ENCODE data around the gene NAA40.
A peak's percentile ranks its signal among the peaks of the same experiment; 100 is the strongest.

NAA40 gene

DNA sequence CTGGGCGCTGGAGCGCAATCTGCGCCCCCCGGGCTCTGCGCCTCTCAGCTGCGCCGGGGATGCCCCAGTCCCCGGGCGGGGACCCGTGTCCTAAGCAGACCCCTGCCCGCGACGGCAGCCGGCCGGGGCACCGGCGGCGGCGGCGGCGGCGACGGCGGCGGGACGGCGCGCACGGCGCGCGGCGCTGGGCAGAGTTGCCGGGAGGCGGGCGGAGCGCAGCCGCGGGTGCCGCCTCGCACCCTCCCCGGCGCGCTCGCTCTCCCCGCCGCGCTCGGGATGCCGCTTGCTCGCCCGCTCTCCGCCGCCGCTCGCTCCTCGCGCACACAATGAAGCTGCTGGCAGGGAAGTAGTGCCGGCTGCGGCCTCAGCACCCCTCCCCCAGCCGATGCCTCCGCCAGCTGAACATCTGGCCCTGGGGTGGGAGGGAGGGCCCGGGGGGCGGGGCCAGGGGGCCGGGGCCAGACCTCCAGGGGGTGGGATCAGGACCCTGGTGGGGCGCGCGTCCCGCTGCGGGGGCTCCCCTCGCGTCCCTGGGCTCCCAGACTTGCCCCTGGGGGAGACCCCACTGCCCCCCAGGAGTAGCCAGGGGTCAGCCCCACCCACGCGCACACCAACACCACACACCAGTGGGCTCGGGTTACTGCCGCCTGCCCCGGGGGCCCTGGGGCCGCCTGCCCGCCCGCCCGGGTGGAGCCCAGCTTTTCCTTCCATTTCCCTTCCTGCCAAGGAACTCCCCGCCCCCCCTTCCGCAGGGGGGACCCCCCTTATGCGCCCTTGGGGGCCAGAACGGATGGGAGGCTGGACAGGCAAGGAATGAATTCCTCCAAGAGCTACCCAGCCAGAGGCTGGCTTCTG, 21.7 kb upstream of the NAA40 start, which contains the start of gene RCOR2:
RCOR2 (minus strand) TSS at position 328 of the 855 bp plus-strand sequence. CDS start 708 bp downstream, outside the sequence.
- Histone ChIP-seq H3K4me3 (ENCODE audit: low read length) (peak within 1 kb of the TSS; percentile 86), H3K27me3 (ENCODE audit: insufficient read depth, low read length) (no peaks in the 10 kb centered on the region), H3K9me3 (ENCODE audit: low read length) (peaks cover 1% of the 10 kb centered on the region), H2AFZ (ENCODE audit: low read depth, low read length) (no peak within 1 kb of the TSS), H3K36me3 (ENCODE audit: insufficient read depth, low read length) (peaks cover 27% of the 10 kb centered on the region), H3K4me1 (ENCODE audit: insufficient read depth, low read length) (peaks cover 52% of the 10 kb centered on the region)

DNA sequence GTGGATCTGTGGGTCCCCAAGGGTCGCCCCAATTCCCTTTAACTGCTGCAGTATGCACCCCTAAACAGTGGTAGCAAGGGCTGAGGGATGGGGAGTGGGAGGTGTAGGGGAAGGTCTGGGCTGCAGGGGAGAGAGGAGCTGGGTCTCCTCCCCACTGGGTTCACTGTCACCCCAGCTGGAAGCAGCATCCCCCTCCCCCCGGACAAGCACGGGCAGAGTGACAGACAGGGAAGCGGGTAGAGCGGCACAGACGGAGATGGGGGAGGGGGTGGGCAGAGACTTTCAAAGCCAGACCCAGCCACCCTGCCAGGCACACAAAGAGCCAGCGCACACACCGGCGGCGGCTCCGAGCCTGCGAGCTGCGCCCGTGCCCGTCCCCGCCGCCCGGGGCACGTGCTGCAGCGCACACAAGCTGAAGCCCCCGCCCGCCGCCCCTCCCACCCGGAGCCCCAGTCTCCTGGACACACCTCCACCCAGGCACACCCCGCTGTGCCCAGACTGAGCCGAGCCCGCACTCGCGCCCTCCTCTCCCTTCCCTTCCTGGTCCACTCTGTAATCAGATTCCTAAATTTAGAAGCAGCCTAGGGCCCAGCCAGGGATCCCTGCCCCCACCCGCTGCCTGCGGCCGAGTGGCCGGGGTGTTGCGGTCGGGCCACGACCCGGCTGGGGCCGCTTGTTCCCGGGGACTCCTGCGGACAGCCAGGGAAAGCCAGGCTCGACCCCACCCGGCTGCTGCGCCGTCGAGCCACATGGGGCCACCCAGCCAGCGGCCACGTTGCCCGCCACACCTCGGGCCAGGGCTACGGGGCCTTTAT, 20.9 kb upstream of the NAA40 start:
- H3K4me3 ChIP-seq (ENCODE audit: low read length): peak overlapping the region; percentile 86
- peaks cover 1% of the 10 kb centered on the region for H3K9me3 ChIP-seq (ENCODE audit: low read length)
- H2AFZ ChIP-seq (ENCODE audit: low read depth, low read length): no peak overlapping the region
- peaks cover 18% of the 10 kb centered on the region for H3K36me3 ChIP-seq (ENCODE audit: insufficient read depth, low read length)
- no peaks in the 10 kb centered on the region for H3K27me3 ChIP-seq (ENCODE audit: insufficient read depth, low read length)
- H3K4me1 ChIP-seq (ENCODE audit: insufficient read depth, low read length): peaks cover 46% of the 10 kb centered on the region

DNA sequence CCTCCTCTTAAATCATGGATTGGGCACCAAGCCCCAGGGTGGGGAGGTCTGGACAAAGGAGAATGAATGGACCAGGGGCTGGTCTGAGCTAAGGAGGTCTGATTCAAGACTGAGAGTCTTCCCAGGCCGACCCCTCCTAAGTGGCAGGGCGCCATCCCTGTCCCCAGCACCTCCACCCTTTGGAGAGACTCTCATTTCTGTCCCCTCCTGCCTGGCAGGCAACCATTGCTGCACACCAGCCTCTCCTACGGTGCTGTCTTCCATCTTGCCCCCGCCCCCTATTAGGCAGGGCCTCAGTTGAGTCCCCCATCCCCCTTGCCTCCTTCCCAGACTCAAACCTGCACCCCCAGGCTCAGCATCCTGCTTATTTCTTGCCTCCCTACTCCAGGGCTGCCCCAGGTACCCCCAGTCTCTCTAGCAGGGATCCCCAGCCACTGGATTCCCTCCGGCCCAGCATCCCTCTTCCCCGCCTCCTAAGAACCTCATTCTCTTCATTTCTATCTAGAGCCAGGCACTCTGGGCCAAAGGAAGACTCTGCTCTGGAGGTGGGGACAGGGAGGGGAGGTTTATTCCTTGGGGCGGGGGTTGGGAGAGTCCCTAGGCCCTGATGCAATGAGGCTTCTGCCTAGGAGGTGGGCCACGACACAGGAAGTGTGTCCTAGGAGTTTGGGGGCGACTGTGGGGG, 20.2 kb upstream of the NAA40 start:
- no peak overlapping the region for H2AFZ ChIP-seq (ENCODE audit: low read depth, low read length)
- peaks cover 46% of the 10 kb centered on the region for H3K4me1 ChIP-seq (ENCODE audit: insufficient read depth, low read length)
- H3K36me3 ChIP-seq (ENCODE audit: insufficient read depth, low read length): peaks cover 15% of the 10 kb centered on the region
- H3K4me3 ChIP-seq (ENCODE audit: low read length): peak overlapping the region; percentile 86
- H3K27me3 ChIP-seq (ENCODE audit: insufficient read depth, low read length): no peaks in the 10 kb centered on the region
- peaks cover 1% of the 10 kb centered on the region for H3K9me3 ChIP-seq (ENCODE audit: low read length)

- H3K4me3 ChIP-seq (ENCODE audit: low read length): peak overlapping the region; percentile 86
- peaks cover 42% of the 10 kb centered on the region for H3K4me1 ChIP-seq (ENCODE audit: insufficient read depth, low read length)
- peak overlapping the region; percentile 6 for H2AFZ ChIP-seq (ENCODE audit: low read depth, low read length)
- H3K9me3 ChIP-seq (ENCODE audit: low read length): peaks cover 1% of the 10 kb centered on the region
- H3K36me3 ChIP-seq (ENCODE audit: insufficient read depth, low read length): peaks cover 7% of the 10 kb centered on the region
- H3K27me3 ChIP-seq (ENCODE audit: insufficient read depth, low read length): no peaks in the 10 kb centered on the region
Measured at GRCh38 chr11:63919267-63920125, 19.3 kb upstream of the NAA40 start.

- Histone ChIP-seq H3K4me3 (ENCODE audit: low read length) (peak overlapping the region; percentile 86), H3K9me3 (ENCODE audit: low read length) (peaks cover 1% of the 10 kb centered on the region), H2AFZ (ENCODE audit: low read depth, low read length) (peak overlapping the region; percentile 6), H3K36me3 (ENCODE audit: insufficient read depth, low read length) (no peaks in the 10 kb centered on the region), H3K4me1 (ENCODE audit: insufficient read depth, low read length) (peaks cover 34% of the 10 kb centered on the region), H3K27me3 (ENCODE audit: insufficient read depth, low read length) (no peaks in the 10 kb centered on the region)
Measured at GRCh38 chr11:63920126-63920938, 18.5 kb upstream of the NAA40 start.

- no peak overlapping the region for H2AFZ ChIP-seq (ENCODE audit: low read depth, low read length)
- no peaks in the 10 kb centered on the region for H3K27me3 ChIP-seq (ENCODE audit: insufficient read depth, low read length)
- peaks cover 1% of the 10 kb centered on the region for H3K9me3 ChIP-seq (ENCODE audit: low read length)
- H3K36me3 ChIP-seq (ENCODE audit: insufficient read depth, low read length): no peaks in the 10 kb centered on the region
- peak overlapping the region; percentile 86 for H3K4me3 ChIP-seq (ENCODE audit: low read length)
- peaks cover 32% of the 10 kb centered on the region for H3K4me1 ChIP-seq (ENCODE audit: insufficient read depth, low read length)
Measured at GRCh38 chr11:63920939-63921417, 17.8 kb upstream of the NAA40 start.

DNA sequence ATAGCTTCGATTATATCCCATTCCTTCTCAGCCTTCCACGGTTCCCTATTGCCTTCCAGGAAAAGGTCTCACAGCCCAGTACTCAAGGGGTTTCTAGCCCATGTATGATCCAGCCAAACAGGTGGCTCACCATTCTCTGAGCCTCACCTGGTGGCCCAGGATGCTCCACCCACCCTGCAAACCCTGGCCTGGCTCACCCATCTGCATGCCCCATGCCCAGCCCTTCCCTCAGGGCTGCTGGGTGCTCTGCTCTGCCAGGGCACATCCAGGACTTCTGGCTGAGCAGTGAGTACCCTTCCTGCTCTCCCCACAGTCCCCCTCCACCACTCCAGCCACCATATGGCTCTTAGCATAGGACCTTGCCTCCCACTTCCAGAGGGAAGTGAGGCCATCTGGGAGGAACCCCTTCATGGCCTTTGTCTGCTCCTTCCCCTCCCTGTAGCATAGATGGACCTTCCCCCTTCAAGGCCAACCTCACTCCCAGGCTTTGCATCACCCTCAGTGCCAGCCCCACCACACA, 16.1 kb upstream of the NAA40 start:
- H3K36me3 ChIP-seq (ENCODE audit: insufficient read depth, low read length): no peaks in the 10 kb centered on the region
- no peaks in the 10 kb centered on the region for H3K27me3 ChIP-seq (ENCODE audit: insufficient read depth, low read length)
- H2AFZ ChIP-seq (ENCODE audit: low read depth, low read length): no peak overlapping the region
- H3K4me1 ChIP-seq (ENCODE audit: insufficient read depth, low read length): peaks cover 24% of the 10 kb centered on the region
- peaks cover 1% of the 10 kb centered on the region for H3K9me3 ChIP-seq (ENCODE audit: low read length)
- no peak overlapping the region for H3K4me3 ChIP-seq (ENCODE audit: low read length)

DNA sequence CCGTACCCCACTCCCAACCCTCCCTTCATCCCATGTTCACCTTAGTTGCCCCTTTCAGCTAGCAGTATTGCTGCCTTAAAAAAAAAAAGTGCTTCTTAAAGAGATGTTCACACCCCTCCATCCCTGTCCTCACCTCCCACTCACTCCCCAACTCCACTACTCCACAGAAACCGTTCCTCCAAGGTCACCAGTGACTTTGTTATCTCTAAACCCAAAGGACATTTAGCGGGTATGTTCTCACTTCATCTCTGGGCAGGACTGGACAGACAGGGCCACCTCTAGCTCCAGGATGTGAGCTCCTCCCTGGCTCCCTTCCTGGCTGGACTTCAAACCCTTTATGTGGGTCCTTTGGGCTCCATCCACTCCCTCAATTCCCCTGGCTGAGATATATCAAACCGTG, 15.5 kb upstream of the NAA40 start:
- peaks cover 1% of the 10 kb centered on the region for H3K9me3 ChIP-seq (ENCODE audit: low read length)
- no peak overlapping the region for H2AFZ ChIP-seq (ENCODE audit: low read depth, low read length)
- H3K4me1 ChIP-seq (ENCODE audit: insufficient read depth, low read length): peaks cover 23% of the 10 kb centered on the region
- no peak overlapping the region for H3K4me3 ChIP-seq (ENCODE audit: low read length)
- H3K36me3 ChIP-seq (ENCODE audit: insufficient read depth, low read length): no peaks in the 10 kb centered on the region
- peaks cover 3% of the 10 kb centered on the region for H3K27me3 ChIP-seq (ENCODE audit: insufficient read depth, low read length)

DNA sequence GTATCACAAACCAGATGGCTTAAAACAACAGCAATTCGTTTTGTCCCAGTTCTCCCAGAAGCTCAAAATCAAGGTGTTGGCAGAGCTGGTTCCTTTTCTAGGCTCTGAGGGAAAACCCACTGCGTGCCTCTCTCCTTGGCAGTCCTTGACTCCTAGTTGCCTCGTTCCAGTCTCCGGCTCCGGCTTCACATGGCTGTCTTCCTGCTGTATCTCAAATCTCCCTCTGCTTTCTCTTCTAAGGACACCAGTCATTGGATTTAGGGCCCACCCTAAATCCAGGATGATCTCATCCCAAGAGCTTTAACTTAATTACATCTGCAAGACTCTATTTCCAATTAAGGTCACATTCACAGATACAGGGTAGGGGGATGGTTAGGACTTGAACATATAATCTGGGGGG, 9.2 kb upstream of the NAA40 start:
- no peaks in the 10 kb centered on the region for H3K4me1 ChIP-seq (ENCODE audit: insufficient read depth, low read length)
- H3K9me3 ChIP-seq (ENCODE audit: low read length): no peaks in the 10 kb centered on the region
- H3K36me3 ChIP-seq (ENCODE audit: insufficient read depth, low read length): no peaks in the 10 kb centered on the region
- no peak overlapping the region for H2AFZ ChIP-seq (ENCODE audit: low read depth, low read length)
- peaks cover 3% of the 10 kb centered on the region for H3K27me3 ChIP-seq (ENCODE audit: insufficient read depth, low read length)
- H3K4me3 ChIP-seq (ENCODE audit: low read length): no peak overlapping the region

DNA sequence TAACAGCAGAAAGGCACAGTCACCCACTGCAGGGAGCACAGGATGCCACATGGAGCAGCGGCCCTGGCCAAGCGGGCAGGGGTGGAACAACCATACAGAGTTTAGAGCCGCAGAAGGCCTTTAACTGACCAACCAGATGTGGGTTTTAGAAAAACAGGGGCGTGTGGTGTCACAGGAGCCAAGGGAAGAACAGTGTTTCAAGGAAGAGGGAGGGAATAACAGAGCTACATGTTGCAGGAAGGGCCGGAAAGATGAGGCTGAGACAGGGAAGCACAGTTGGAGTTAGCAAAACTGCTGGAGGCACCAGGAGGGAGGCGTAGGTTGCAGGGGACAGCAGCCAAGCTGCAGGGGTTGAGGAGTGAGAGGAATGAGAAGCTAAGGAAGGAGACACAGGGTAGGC, 7.8 kb upstream of the NAA40 start:
- Histone ChIP-seq H3K9me3 (ENCODE audit: low read length) (no peaks in the 10 kb centered on the region), H3K4me3 (ENCODE audit: low read length) (no peak overlapping the region), H2AFZ (ENCODE audit: low read depth, low read length) (no peak overlapping the region), H3K27me3 (ENCODE audit: insufficient read depth, low read length) (peaks cover 3% of the 10 kb centered on the region), H3K36me3 (ENCODE audit: insufficient read depth, low read length) (no peaks in the 10 kb centered on the region), H3K4me1 (ENCODE audit: insufficient read depth, low read length) (no peaks in the 10 kb centered on the region)

DNA sequence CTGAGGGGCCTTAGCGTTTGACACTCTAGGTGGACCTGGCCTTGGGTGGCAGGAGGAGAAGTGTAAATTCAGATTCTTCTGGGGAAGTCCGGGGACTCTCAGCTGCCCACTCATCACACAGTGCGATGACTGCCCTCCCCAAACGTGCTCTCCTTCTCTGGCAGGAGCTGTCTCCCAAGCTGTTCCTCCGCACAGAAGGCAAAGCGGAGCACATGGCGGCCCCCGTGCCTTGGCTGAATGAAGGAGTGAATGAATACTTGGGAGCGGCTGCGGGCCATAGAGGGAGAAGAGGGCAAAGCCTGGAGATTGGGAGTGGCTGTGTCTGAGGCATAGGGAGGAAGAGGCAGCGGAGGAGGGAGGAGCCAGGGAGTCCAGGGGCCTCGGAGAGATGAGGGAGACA, 6.9 kb upstream of the NAA40 start:
- Histone ChIP-seq H2AFZ (ENCODE audit: low read depth, low read length) (no peak overlapping the region), H3K36me3 (ENCODE audit: insufficient read depth, low read length) (no peaks in the 10 kb centered on the region), H3K4me1 (ENCODE audit: insufficient read depth, low read length) (no peaks in the 10 kb centered on the region)

More for the DNA sequence above, 6.9 kb upstream of the NAA40 start:
- Histone ChIP-seq H3K4me3 (ENCODE audit: low read length) (no peak overlapping the region), H3K27me3 (ENCODE audit: insufficient read depth, low read length) (peaks cover 3% of the 10 kb centered on the region), H3K9me3 (ENCODE audit: low read length) (no peaks in the 10 kb centered on the region)

All from neuron (in vitro differentiated cells).